Liver (tissue), 9 donors: ENCODE measurements around the gene SGO1. TPM values are rescaled to one million over a fixed set of nuclear protein-coding genes. Genes with fewer than 3 reads are reported as not detected.

Source experiments
- DNase-seq: peaks from one replicate; pipeline ENCODE4 v3.0.0-alpha.2; 2017; ENCODE audit warnings: low spot score
- H3K27ac ChIP-seq, 2 donors: one replicate each; pipeline ENCODE4 v1.7.0; 2013; ENCODE audit warnings: inconsistent platforms in 2 of 2, low read length in 2 of 2, control low read depth in 1 of 2, low read depth in 1 of 2, mild to moderate bottlenecking in 1 of 2
- H3K27me3 ChIP-seq, 4 donors: one replicate each; pipeline versions ENCODE4 v1.6.1 to v1.7.0; 2013; ENCODE audit warnings: low read length in 3 of 4, inconsistent platforms in 1 of 4, mild to moderate bottlenecking in 1 of 4, moderate library complexity in 1 of 4; ENCODE audit not compliant: control insufficient read depth in 4 of 4, insufficient read depth in 4 of 4
- H3K36me3 ChIP-seq, 4 donors: one replicate each; pipeline versions ENCODE4 v1.6.1 to v1.7.0; 2013; ENCODE audit warnings: low read length in 3 of 4, mild to moderate bottlenecking in 3 of 4, low read depth in 1 of 4, moderate library complexity in 1 of 4; ENCODE audit not compliant: control insufficient read depth in 4 of 4, insufficient read depth in 3 of 4
- H3K4me1 ChIP-seq, 4 donors: one replicate each; pipeline versions ENCODE4 v1.6.1 to v1.7.0; 2013; ENCODE audit warnings: low read length in 3 of 4, mild to moderate bottlenecking in 3 of 4, moderate library complexity in 1 of 4; ENCODE audit not compliant: control insufficient read depth in 4 of 4, insufficient read depth in 4 of 4
- H3K4me3 ChIP-seq, 3 donors: one replicate each; pipeline versions ENCODE4 v1.6.1 to v1.7.0; 2013; ENCODE audit warnings: low read length in 3 of 3, control low read depth in 1 of 3, low read depth in 1 of 3, mild to moderate bottlenecking in 1 of 3
- H3K9ac ChIP-seq, 2 donors: one replicate each; pipeline ENCODE4 v1.7.0; 2013; ENCODE audit warnings: low read length in 2 of 2, mild to moderate bottlenecking in 2 of 2, moderate library complexity in 2 of 2, control low read depth in 1 of 2, low read depth in 1 of 2
- H3K9me3 ChIP-seq, 4 donors: one replicate each; pipeline versions ENCODE4 v1.6.1 to v1.7.0; 2013; ENCODE audit warnings: low read length in 3 of 4; ENCODE audit not compliant: control insufficient read depth in 4 of 4
- FOXA1 ChIP-seq: IDR thresholded peaks from 2 replicates; pipeline ENCODE4 v1.6.1; 2016; ENCODE audit warnings: antibody characterized with exemption
- FOXA2 ChIP-seq: IDR thresholded peaks from 2 replicates; pipeline ENCODE4 v1.6.1; 2016; ENCODE audit warnings: antibody characterized with exemption
- HNF4A ChIP-seq, 2 donors: conservative IDR thresholded peaks; 2 replicates each; pipeline ENCODE4 v1.6.1; 2016; ENCODE audit warnings: antibody characterized with exemption in 2 of 2, mild to moderate bottlenecking in 2 of 2
- JUND ChIP-seq, 2 donors: IDR thresholded peaks; 2 replicates each; pipeline ENCODE4 v1.6.1; 2016; ENCODE audit warnings: antibody characterized with exemption in 2 of 2
- NR2F2 ChIP-seq: IDR thresholded peaks from 2 replicates; pipeline ENCODE4 v1.6.1; 2016; ENCODE audit warnings: antibody characterized with exemption
- RAD21 ChIP-seq, 2 donors: IDR thresholded peaks; 2 replicates each; pipeline ENCODE4 v1.6.1; 2016; ENCODE audit warnings: antibody characterized with exemption in 2 of 2, mild to moderate bottlenecking in 2 of 2
- RXRA ChIP-seq, 2 donors: IDR thresholded peaks; 2 replicates each; pipeline ENCODE4 v1.6.1; 2017 to 2018; ENCODE audit warnings: antibody characterized with exemption in 2 of 2, mild to moderate bottlenecking in 1 of 2
- SP1 ChIP-seq: IDR thresholded peaks from 2 replicates; pipeline ENCODE4 v1.6.1; 2018; ENCODE audit warnings: antibody characterized with exemption, mild to moderate bottlenecking
- YY1 ChIP-seq: IDR thresholded peaks from 2 replicates; pipeline ENCODE4 v1.6.1; 2016; ENCODE audit warnings: antibody characterized with exemption, mild to moderate bottlenecking
- WGBS: extraction: QIAGEN DNeasy Blood & Tissue Kit; methylation state at CpG from one replicate; pipeline ENCODE4 v1.1.7; 2013; 5-methylcytosine and 5-hydroxymethylcytosine counted together
- polyA plus RNA-seq, 2 donors: library from polyadenylated mRNA; stranded (reverse) in 1 of 2; unstranded in 1 of 2; fragments of 200-250 nt in 1 of 2; fragments of >200 nt in 1 of 2; fragmentation: Nextera tagmentation in 1 of 2; extraction: Ambion mirVana in 1 of 2; gene quantifications; one replicate each; pipeline versions ENCODE4 v1.2.1 to v1.2.3, GENCODE V29; 2013 to 2015
- total RNA-seq, 2 donors: library from RNA; depleted of rRNA; stranded (reverse); fragments of >200 nt; gene quantifications; one replicate each; pipeline ENCODE4 v1.2.3, GENCODE V29; 2014
- TF ChIP-seq, protein P1 (sequence below): fragments of 150-350 bp; IDR thresholded peaks from 2 replicates; pipeline ENCODE4 v1.5.1; 2017; ENCODE audit warnings: improper control_type of control experiment, low read depth, low read length; ENCODE audit not compliant: missing input control
- TF ChIP-seq, protein P2 (sequence below): IDR thresholded peaks from 2 replicates; pipeline ENCODE4 v1.6.1; 2016; ENCODE audit warnings: antibody characterized with exemption
- TF ChIP-seq, protein P3 (sequence below): IDR thresholded peaks from 2 replicates; pipeline ENCODE4 v1.6.1; 2016; ENCODE audit warnings: antibody characterized with exemption
- TF ChIP-seq, protein P4 (sequence below): IDR thresholded peaks from 2 replicates; pipeline ENCODE4 v1.6.1; 2016; ENCODE audit warnings: antibody characterized with exemption
- TF ChIP-seq, protein P5 (sequence below): IDR thresholded peaks from 2 replicates; pipeline ENCODE4 v1.6.1; 2016; ENCODE audit warnings: antibody characterized with exemption, mild to moderate bottlenecking
- donor health status: healthy.
- donor health status: healthy.
- donor health status: healthy.
- donor health status: healthy.
- donor health status: healthy.

Gene SGO1
- total and polyA plus RNA-seq, 4 donors: 0.42 to 9.6 (median 0.71) TPM

DNA sequence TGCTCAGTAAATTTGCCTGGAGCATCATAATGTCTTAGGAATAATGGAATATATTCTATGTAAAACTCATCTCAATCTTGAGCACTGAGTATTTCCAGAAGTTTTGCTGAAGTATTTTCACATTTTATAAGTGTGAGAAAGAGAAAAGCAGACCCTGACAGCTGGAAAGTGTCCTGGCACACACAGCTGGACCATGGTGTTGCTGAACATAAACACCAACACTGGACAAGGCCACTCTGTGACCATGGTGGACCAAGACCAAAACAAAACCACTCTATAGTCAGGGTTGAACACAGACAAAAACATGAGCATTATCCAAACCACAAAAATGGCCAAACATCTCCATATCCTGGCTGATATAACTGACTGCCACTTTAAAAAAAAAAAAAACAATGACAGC lies 15.1 kb upstream of the SGO1 start:
- Histone ChIP-seq H3K9ac (no peak overlapping the region), H3K27me3 (no peaks in the 10 kb centered on the region), H3K9me3 (no peaks in the 10 kb centered on the region), H3K36me3 (no peaks in the 10 kb centered on the region), H3K4me3 (no peak overlapping the region), H3K4me1 (no peaks in the 10 kb centered on the region), H3K27ac (no peak overlapping the region)
- DNase-seq: no peak
- TF ChIP-seq, protein P1, sequence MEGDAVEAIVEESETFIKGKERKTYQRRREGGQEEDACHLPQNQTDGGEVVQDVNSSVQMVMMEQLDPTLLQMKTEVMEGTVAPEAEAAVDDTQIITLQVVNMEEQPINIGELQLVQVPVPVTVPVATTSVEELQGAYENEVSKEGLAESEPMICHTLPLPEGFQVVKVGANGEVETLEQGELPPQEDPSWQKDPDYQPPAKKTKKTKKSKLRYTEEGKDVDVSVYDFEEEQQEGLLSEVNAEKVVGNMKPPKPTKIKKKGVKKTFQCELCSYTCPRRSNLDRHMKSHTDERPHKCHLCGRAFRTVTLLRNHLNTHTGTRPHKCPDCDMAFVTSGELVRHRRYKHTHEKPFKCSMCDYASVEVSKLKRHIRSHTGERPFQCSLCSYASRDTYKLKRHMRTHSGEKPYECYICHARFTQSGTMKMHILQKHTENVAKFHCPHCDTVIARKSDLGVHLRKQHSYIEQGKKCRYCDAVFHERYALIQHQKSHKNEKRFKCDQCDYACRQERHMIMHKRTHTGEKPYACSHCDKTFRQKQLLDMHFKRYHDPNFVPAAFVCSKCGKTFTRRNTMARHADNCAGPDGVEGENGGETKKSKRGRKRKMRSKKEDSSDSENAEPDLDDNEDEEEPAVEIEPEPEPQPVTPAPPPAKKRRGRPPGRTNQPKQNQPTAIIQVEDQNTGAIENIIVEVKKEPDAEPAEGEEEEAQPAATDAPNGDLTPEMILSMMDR: no peak
- no peak for TF ChIP-seq HNF4A (conservative IDR thresholded peaks at IDR 0.05)
- no peak for TF ChIP-seq JUND (IDR thresholded peaks at IDR 0.05)
- TF ChIP-seq NR2F2: no peak
- TF ChIP-seq RAD21 (IDR thresholded peaks at IDR 0.05): no peak
- no peak for TF ChIP-seq SP1

DNA sequence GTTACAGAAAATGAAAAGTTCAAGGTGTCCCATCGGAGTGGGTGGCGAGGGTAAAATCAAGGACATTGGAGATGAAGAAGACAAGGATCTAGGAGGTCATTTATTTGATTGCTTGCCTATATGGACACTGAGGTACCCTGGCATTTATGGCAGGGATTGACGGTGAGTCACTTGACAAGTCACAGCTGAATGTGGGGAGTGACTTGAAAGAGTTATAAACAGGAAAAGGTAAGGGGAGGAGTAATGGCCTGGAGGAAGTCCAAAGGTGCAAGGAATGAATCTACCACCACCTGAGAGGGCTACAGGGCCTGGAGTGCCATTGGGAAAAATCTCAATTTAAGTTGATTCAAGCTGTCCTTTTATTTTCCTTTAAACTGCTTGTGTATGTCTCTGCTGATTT lies 11.8 kb upstream of the SGO1 start:
- no peaks in the 10 kb centered on the region for H3K27me3 ChIP-seq
- H3K36me3 ChIP-seq: no peaks in the 10 kb centered on the region
- no peak for DNase-seq
- H3K9ac ChIP-seq: no peak overlapping the region
- no peak overlapping the region for H3K27ac ChIP-seq
- WGBS: 92% methylated on average over 3 of the region's 3 CpGs
- TF ChIP-seq, protein P2, sequence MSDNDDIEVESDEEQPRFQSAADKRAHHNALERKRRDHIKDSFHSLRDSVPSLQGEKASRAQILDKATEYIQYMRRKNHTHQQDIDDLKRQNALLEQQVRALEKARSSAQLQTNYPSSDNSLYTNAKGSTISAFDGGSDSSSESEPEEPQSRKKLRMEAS: no peak
- TF ChIP-seq RXRA (IDR thresholded peaks at IDR 0.05) (no peak), FOXA1 (no peak), NR2F2 (no peak), SP1 (no peak), FOXA2 (no peak), YY1 (no peak)
- TF ChIP-seq, protein P1: no peak
- TF ChIP-seq, protein P3, sequence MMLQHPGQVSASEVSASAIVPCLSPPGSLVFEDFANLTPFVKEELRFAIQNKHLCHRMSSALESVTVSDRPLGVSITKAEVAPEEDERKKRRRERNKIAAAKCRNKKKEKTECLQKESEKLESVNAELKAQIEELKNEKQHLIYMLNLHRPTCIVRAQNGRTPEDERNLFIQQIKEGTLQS: no peak
- H3K9me3 ChIP-seq: no peaks in the 10 kb centered on the region
- no peak overlapping the region for H3K4me3 ChIP-seq
- no peaks in the 10 kb centered on the region for H3K4me1 ChIP-seq

DNA sequence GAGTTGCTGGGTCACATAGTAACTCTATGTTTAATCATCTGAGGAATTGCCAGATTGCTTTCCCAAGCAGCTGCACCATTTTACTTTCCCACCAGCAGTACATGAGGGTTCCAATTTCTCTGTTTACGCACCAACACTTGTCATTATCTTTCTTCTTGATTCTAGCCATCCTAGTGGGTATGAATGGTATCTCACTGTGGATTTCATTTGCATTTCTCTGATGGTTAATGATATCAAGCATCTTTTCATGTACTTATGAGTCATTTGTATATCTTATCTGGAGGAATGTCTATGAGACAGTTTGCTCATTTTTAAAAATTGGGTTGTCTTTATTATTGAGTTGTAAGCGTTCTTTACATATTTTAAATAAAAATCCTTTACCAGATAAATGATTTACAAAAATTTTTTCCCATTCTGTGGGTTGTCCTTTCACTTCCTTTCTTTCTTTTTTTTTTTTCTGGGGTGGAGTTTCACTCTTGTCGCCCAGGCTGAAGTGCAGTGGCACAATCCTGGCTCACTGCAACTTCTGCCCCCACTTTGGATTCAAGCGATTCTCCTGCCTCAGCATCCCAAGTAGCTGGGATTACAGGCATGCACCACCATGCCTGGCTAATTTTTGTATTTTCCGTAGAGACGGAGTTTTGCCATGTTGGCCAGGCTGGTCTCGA lies 8.9 kb upstream of the SGO1 start:
- H3K27ac ChIP-seq: no peak overlapping the region
- H3K9me3 ChIP-seq: no peaks in the 10 kb centered on the region
- no peaks in the 10 kb centered on the region for H3K36me3 ChIP-seq
- H3K4me1 ChIP-seq: no peaks in the 10 kb centered on the region
- TF ChIP-seq JUND (IDR thresholded peaks at IDR 0.05) (no peak), YY1 (no peak), RAD21 (IDR thresholded peaks at IDR 0.05) (no peak), FOXA2 (no peak)
- TF ChIP-seq, protein P4, sequence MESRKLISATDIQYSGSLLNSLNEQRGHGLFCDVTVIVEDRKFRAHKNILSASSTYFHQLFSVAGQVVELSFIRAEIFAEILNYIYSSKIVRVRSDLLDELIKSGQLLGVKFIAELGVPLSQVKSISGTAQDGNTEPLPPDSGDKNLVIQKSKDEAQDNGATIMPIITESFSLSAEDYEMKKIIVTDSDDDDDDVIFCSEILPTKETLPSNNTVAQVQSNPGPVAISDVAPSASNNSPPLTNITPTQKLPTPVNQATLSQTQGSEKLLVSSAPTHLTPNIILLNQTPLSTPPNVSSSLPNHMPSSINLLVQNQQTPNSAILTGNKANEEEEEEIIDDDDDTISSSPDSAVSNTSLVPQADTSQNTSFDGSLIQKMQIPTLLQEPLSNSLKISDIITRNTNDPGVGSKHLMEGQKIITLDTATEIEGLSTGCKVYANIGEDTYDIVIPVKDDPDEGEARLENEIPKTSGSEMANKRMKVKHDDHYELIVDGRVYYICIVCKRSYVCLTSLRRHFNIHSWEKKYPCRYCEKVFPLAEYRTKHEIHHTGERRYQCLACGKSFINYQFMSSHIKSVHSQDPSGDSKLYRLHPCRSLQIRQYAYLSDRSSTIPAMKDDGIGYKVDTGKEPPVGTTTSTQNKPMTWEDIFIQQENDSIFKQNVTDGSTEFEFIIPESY: no peak
- TF ChIP-seq, protein P5, sequence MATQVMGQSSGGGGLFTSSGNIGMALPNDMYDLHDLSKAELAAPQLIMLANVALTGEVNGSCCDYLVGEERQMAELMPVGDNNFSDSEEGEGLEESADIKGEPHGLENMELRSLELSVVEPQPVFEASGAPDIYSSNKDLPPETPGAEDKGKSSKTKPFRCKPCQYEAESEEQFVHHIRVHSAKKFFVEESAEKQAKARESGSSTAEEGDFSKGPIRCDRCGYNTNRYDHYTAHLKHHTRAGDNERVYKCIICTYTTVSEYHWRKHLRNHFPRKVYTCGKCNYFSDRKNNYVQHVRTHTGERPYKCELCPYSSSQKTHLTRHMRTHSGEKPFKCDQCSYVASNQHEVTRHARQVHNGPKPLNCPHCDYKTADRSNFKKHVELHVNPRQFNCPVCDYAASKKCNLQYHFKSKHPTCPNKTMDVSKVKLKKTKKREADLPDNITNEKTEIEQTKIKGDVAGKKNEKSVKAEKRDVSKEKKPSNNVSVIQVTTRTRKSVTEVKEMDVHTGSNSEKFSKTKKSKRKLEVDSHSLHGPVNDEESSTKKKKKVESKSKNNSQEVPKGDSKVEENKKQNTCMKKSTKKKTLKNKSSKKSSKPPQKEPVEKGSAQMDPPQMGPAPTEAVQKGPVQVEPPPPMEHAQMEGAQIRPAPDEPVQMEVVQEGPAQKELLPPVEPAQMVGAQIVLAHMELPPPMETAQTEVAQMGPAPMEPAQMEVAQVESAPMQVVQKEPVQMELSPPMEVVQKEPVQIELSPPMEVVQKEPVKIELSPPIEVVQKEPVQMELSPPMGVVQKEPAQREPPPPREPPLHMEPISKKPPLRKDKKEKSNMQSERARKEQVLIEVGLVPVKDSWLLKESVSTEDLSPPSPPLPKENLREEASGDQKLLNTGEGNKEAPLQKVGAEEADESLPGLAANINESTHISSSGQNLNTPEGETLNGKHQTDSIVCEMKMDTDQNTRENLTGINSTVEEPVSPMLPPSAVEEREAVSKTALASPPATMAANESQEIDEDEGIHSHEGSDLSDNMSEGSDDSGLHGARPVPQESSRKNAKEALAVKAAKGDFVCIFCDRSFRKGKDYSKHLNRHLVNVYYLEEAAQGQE: no peak
- no peak overlapping the region for H3K4me3 ChIP-seq
- 95% methylated on average over 7 of the region's 7 CpGs for WGBS
- no peak for DNase-seq
- H3K9ac ChIP-seq: no peak overlapping the region
- no peaks in the 10 kb centered on the region for H3K27me3 ChIP-seq
